SU-DHL-6 (cell line): ENCODE measurements around the gene SLC25A25.

Experiments
- CTCF ChIP-seq: fragments of 200-600 bp; sonication (generic); IDR thresholded peaks from one replicate; pipeline ENCODE4 v1.5.1; 2017; ENCODE audit warnings: antibody characterized with exemption, mild to moderate bottlenecking, low read length, moderate library complexity; ENCODE audit not compliant: insufficient read depth, poor library complexity, severe bottlenecking
- EZH2phosphoT487 ChIP-seq: fragments of 200-600 bp; sonication (generic), shearing (Covaris generic); conservative IDR thresholded peaks from 2 replicates; pipeline ENCODE4 v1.6.1; 2018; ENCODE audit warnings: mild to moderate bottlenecking, antibody characterized with exemption, low read length, moderate library complexity, mixed read lengths

GRCh38 chr9:128115187-128116103 lies 47.4 kb downstream of the SLC25A25 start:
- no peak for TF ChIP-seq CTCF
- TF ChIP-seq EZH2phosphoT487 = no peak
